ENCODE measurements around the gene DRD4. TPM values are rescaled to one million over a fixed set of nuclear protein-coding genes. Genes with fewer than 3 reads are reported as not detected.

The DRD4 gene
- total and polyA plus RNA-seq, 10 of the 15 experiments (the other 5 are each of a cell fraction or from before 2014, with no cell fraction given): not detected

GRCh38 chr11:656866-657265 lies 19.8 kb downstream of the DRD4 start:
- ChIA-PET SMC1A (ENCODE audit: uncharacterized antibody, unreplicated experiment) (interaction anchor here (1.1 kb wide), 1 partner anchor 25 kb away, joined by 3 read pairs; no protein-coding TSS in a partner anchor), POLR2A (no interaction called here)

More at GRCh38 chr11:656866-657265, 19.8 kb downstream of the DRD4 start:
- DNase-seq (ENCODE audit: low read depth, low spot score) (no peak), FAIRE-seq (no peak), ATAC-seq (no peak)
- no peaks in the 10 kb centered on the region for H3K79me2 ChIP-seq (ENCODE audit: control insufficient read depth, insufficient read depth, low read length)
- H3K9ac ChIP-seq (ENCODE audit: control insufficient read depth, insufficient read depth, low read length): no peak overlapping the region
- peaks cover 13% of the 10 kb centered on the region for H3K4me1 ChIP-seq (ENCODE audit: control insufficient read depth, insufficient read depth, low read length)
- RAD21 ChIA-PET (ENCODE audit: unreplicated experiment): no interaction called here
- no peaks in the 10 kb centered on the region for H4K20me1 ChIP-seq (ENCODE audit: control insufficient read depth, insufficient read depth)
- intact Hi-C loops (cut with micrococcal nuclease; ENCODE audit: unreplicated experiment) (no loop called here), in situ Hi-C loops (cut with MboI) (no loop called here)
- no peak for TF ChIP-seq SRF (IDR thresholded peaks at IDR 0.05; ENCODE audit: low read depth in 2 of 2, low read length in 2 of 2)
- TF ChIP-seq CREM (IDR thresholded peaks at IDR 0.05; ENCODE audit: low read depth): no peak
- TF ChIP-seq, protein P1, sequence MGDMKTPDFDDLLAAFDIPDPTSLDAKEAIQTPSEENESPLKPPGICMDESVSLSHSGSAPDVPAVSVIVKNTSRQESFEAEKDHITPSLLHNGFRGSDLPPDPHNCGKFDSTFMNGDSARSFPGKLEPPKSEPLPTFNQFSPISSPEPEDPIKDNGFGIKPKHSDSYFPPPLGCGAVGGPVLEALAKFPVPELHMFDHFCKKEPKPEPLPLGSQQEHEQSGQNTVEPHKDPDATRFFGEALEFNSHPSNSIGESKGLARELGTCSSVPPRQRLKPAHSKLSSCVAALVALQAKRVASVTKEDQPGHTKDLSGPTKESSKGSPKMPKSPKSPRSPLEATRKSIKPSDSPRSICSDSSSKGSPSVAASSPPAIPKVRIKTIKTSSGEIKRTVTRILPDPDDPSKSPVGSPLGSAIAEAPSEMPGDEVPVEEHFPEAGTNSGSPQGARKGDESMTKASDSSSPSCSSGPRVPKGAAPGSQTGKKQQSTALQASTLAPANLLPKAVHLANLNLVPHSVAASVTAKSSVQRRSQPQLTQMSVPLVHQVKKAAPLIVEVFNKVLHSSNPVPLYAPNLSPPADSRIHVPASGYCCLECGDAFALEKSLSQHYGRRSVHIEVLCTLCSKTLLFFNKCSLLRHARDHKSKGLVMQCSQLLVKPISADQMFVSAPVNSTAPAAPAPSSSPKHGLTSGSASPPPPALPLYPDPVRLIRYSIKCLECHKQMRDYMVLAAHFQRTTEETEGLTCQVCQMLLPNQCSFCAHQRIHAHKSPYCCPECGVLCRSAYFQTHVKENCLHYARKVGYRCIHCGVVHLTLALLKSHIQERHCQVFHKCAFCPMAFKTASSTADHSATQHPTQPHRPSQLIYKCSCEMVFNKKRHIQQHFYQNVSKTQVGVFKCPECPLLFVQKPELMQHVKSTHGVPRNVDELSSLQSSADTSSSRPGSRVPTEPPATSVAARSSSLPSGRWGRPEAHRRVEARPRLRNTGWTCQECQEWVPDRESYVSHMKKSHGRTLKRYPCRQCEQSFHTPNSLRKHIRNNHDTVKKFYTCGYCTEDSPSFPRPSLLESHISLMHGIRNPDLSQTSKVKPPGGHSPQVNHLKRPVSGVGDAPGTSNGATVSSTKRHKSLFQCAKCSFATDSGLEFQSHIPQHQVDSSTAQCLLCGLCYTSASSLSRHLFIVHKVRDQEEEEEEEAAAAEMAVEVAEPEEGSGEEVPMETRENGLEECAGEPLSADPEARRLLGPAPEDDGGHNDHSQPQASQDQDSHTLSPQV (IDR thresholded peaks at IDR 0.05): no peak
- no peak for TF ChIP-seq BCL11A (IDR thresholded peaks at IDR 0.05; ENCODE audit: low read depth, low read length)
- no peak for TF ChIP-seq CBFB (IDR thresholded peaks at IDR 0.05; ENCODE audit: low read depth)
- no peak for TF ChIP-seq NBN (IDR thresholded peaks at IDR 0.05)
- TF ChIP-seq KDM1A (IDR thresholded peaks at IDR 0.05; ENCODE audit: borderline replicate concordance): no peak
- H3K4me2 ChIP-seq (ENCODE audit: control insufficient read depth, insufficient read depth): no peak overlapping the region
- H3K27me3 ChIP-seq (replicated peaks in 1 of 2; ENCODE audit: control insufficient read depth in 2 of 2, insufficient read depth in 2 of 2, low read length in 1 of 2): no peaks in the 10 kb centered on the region
- CTCF ChIA-PET: interaction anchor here (9.5 kb wide), 1 partner anchor 68 kb away, joined by 91 read pairs; no protein-coding TSS in a partner anchor
- H3K36me3 ChIP-seq (ENCODE audit: control insufficient read depth in 2 of 2, insufficient read depth in 2 of 2, low read length in 1 of 2): peaks cover 5 to 13% of the 10 kb centered on the region in 2 experiments; a peak in 3 of 4 replicates
- H3K27ac ChIP-seq (ENCODE audit: control insufficient read depth, insufficient read depth): no peak overlapping the region
- no TSS peak for BruUV-seq (replicated peaks)
- 95% methylated on average over 7 of the region's 7 CpGs for WGBS (ENCODE audit: insufficient coverage, insufficient replicate concordance, low lambda C conversion rate, missing lambda C conversion rate)
- H3K4me3 ChIP-seq: no peak overlapping the region
- no peaks in the 10 kb centered on the region for H3K9me3 ChIP-seq (replicated peaks; ENCODE audit: control insufficient read depth, insufficient read depth, low read length)
- no peak overlapping the region for H2AFZ ChIP-seq (ENCODE audit: control insufficient read depth, low read depth, low read length)
